Measurements from ENCODE around the gene SLC35F4.

DNA sequence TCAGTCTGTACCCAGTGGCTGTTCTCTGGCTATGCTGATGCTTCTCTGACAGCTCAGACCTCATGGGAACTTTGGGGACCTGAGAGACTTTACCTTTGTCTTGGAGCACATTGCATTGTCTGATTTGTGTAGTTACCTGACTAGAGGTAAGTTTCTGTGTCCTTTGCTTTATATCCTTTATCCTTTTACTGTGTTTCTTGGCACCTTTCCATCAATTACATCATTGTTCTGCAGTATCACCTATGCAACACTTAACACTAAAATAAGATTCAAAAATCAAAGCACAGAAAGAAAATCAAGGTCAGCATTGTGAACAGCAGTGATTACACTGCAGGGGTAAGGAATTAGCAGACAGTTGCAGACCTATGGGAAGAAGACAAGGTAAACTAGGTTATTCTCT is 43.8 kb downstream of the SLC35F4 start:
- TF ChIP-seq, protein P1, sequence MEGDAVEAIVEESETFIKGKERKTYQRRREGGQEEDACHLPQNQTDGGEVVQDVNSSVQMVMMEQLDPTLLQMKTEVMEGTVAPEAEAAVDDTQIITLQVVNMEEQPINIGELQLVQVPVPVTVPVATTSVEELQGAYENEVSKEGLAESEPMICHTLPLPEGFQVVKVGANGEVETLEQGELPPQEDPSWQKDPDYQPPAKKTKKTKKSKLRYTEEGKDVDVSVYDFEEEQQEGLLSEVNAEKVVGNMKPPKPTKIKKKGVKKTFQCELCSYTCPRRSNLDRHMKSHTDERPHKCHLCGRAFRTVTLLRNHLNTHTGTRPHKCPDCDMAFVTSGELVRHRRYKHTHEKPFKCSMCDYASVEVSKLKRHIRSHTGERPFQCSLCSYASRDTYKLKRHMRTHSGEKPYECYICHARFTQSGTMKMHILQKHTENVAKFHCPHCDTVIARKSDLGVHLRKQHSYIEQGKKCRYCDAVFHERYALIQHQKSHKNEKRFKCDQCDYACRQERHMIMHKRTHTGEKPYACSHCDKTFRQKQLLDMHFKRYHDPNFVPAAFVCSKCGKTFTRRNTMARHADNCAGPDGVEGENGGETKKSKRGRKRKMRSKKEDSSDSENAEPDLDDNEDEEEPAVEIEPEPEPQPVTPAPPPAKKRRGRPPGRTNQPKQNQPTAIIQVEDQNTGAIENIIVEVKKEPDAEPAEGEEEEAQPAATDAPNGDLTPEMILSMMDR (IDR thresholded peaks at IDR 0.05): no peak
- TF ChIP-seq POLR2AphosphoS5 (IDR thresholded peaks at IDR 0.05): no peak
- TF ChIP-seq POLR2A (IDR thresholded peaks at IDR 0.05): no peak

All from suprapubic skin (tissue), 4 donors.